GM18502 (cell line): ENCODE measurements around the gene FLYWCH1.

Experiments
- ATAC-seq: cut with Tn5 transposase; IDR thresholded peaks from one replicate; pipeline ENCODE4 v1.9.1; 2021; ENCODE audit warnings: mild to moderate bottlenecking; ENCODE audit not compliant: unreplicated experiment, poor library complexity

The FLYWCH1 gene

GRCh38 chr16:2948807-2949704 lies 37.3 kb downstream of the FLYWCH1 start:
- no peak for ATAC-seq

DNA sequence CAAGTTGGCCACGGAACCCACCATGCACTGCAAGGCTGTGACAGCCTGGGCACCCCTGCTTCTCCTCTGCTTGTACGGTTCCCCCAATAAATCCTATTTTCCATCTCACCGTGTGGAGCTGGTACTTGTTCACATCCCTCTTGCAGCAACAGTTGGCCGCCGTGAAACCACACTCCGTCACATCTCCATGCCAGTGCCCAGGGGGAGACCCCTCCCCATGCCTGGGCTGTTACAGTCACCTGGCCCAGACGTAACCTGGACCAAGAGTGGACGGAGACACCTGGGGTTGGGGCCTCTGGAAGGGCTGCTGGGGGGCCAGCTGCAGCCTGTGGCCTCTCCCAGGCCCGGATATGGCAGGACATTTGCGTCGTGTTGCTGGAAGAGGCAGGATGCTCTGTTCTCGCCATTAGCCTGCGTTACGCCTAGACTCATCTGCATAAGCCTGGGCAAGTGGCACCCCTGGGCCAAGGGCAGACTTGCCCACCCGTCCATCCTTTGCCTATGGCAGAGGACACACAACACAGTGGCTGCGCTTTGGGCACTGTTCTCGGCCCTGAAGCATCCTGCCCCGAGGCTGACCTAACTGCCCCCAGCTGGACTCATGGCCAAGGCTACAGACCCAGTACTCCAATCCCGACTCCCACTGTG lies 38.1 kb downstream of the FLYWCH1 start:
- ATAC-seq: no peak

GRCh38 chr16:2950353-2950724 lies 38.6 kb downstream of the FLYWCH1 start:
- ATAC-seq: no peak

- ATAC-seq: no peak
These were observed 39.0 kb downstream of the FLYWCH1 start for GRCh38 chr16:2950773-2951172.

- no peak for ATAC-seq
These were observed 40.9 kb downstream of the FLYWCH1 start for GRCh38 chr16:2952679-2953078.

DNA sequence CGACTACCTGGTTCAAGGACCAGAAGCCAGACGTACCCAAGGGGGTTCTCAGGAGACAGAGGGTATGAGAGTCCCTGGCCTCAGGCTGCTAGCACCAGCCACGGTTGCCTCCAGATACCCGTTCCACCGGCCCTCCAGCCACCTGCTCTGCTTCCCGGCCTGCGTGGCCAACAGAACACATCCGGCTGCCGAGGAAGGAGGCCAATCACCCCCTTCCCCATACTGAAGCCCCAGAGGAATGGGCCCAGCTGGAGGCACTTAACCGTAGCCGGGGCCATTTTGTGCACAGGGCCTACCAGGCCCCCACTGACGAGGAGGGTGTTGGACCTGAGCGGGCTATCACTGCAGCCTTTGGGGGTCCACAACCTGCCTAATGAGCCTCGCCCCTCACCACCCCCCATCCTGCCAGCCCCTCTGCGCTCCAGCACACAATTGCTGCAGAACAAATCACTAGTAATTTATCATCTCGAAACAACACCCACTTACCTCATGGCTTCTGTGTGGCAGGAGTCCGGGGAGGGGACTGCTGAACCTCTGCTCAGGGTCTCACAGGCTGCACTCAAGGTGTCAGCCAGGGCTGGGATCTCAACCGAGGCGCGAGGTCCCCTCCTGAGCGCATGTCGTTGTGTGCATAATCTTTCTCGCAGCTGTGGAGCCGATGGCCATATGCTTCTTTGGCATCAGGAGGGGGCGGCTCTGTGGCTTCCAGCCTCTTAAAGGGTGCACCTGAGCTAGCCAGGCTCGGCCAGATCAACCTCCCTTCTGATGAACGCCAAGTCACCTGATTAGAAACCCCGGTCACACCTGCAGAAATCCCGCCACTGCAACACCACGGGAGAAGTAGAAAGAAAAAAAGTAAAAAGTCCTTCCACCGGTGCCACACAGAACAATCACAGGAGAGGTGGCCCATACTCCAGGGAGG lies 42.2 kb downstream of the FLYWCH1 start:
- no peak for ATAC-seq

DNA sequence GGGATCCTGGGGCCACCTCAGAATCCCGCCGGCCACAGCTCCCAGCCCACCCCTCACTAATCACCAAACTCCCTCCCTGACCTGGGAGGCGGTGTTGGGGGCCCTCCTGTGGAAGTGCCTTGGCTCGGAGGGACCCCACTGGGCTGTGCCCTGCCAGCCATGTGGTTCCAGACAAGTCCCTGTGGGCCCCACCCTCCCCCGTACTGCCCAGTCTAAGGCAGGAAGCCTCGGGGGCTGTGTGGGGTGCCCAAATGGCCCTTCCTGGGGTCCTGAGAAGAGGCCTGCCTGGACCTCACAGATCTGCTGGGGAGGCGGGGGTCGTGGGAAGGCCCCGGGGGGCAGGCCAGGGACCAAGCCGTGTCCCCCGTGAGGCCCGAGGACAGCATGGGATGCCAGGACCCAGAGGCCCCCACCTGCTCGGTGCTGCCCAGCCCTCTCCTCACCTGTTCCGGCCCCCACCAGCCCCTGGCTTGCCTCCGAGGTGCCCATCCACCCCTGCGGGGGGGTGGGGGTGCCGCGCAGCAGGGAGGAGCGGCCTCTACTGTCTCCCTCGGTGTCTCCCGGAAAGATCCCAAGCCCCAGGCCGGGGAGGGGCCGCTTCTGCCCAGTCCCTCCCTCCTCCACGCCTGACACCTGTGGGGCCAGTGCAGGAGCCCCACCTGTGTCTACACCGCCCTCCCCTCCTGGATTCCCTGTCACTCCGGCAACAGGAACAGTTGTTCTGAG lies 43.1 kb downstream of the FLYWCH1 start:
- ATAC-seq: no peak

GRCh38 chr16:2955438-2955778 lies 43.7 kb downstream of the FLYWCH1 start:
- ATAC-seq: no peak

GRCh38 chr16:2955779-2956578 lies 44.2 kb downstream of the FLYWCH1 start:
- ATAC-seq: no peak

DNA sequence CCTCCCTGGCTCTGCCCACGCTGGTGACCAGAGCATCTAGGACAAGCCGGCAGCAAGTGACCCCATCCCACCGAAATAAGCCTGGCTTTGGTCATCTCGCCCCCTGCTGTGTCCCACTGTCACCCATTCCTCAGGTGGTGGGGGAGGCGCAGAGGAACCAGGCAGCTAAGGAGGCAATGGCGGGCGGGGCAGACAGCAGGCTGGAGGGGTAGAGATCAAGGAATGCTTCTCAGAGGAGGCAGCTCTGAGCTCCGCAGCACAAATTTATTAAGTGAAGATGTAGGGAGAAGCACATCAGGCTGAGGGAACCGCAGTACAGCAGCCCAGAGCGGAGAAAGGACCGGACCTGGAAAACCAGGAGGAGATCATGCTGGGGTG lies 44.8 kb downstream of the FLYWCH1 start:
- ATAC-seq: no peak

DNA sequence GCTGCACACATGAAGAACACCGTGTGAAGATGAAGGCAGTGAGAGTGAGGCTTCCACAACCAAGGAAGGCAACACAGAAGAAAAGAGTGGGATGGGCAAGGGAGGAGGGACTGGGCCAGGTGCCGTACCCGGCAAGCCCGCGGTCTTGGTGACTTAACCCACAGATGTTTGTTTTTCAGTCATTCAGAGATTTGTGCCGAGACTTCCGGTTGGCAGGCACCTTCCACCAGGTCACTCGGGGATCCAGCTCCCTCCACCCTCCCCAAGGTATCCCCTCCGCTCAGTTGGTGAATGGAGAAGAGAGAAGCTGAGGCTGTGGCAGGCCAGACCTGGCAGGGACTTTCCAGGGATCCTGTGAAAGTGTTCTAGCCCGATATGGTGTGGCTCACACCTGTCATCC lies 47.5 kb downstream of the FLYWCH1 start:
- ATAC-seq: no peak

DNA sequence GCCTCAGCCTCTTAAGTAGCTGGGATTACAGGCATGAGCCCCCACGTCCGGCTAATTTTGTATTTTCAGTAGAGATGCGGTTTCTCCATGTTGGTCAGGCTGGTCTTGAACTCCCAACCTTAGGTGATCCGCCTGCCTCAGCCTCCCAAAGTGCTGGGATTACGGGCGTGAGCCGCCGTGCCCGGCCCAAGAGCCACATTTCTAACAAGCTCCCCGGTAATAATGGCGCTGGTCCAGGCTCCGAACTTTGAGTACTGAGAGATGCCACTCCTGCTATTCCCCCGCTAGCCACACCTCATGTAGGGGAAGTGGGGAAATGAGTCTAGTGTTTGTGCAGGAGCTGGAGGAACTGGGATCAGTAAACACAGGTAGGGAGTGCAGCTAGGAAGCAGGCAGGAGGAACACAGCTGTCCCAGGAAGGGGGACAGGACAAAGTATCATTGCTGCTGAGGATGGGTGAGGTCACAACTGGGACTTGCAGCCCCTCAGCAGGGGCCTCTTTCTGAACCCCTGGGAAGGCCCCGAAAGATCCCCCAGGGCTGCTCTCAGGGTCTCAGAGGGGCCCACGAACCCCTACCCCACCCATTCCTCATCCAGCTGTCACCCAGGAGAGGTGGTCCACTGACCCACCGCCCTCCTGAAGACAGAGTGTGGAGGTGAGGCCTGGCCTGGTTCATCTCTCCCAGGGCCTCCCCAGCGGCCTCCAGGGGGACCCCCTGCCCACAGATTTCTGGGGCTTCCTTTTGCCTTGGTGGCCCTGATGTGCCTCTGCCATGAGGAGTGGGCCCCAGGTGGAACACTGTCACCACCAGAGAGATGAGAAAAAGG lies 48.7 kb downstream of the FLYWCH1 start:
- no peak for ATAC-seq

GRCh38 chr16:2962334-2963073 lies 50.8 kb downstream of the FLYWCH1 start:
- no peak for ATAC-seq

- no peak for ATAC-seq
These were observed 51.5 kb downstream of the FLYWCH1 start for GRCh38 chr16:2963074-2963722.

- ATAC-seq: no peak
These were observed 52.2 kb downstream of the FLYWCH1 start, which contains the start of gene KREMEN2 for GRCh38 chr16:2963723-2964474. Gene KREMEN2, plus strand, starts transcription at chr16:2964275. Its CDS starts 246 bp downstream, at chr16:2964521.

DNA sequence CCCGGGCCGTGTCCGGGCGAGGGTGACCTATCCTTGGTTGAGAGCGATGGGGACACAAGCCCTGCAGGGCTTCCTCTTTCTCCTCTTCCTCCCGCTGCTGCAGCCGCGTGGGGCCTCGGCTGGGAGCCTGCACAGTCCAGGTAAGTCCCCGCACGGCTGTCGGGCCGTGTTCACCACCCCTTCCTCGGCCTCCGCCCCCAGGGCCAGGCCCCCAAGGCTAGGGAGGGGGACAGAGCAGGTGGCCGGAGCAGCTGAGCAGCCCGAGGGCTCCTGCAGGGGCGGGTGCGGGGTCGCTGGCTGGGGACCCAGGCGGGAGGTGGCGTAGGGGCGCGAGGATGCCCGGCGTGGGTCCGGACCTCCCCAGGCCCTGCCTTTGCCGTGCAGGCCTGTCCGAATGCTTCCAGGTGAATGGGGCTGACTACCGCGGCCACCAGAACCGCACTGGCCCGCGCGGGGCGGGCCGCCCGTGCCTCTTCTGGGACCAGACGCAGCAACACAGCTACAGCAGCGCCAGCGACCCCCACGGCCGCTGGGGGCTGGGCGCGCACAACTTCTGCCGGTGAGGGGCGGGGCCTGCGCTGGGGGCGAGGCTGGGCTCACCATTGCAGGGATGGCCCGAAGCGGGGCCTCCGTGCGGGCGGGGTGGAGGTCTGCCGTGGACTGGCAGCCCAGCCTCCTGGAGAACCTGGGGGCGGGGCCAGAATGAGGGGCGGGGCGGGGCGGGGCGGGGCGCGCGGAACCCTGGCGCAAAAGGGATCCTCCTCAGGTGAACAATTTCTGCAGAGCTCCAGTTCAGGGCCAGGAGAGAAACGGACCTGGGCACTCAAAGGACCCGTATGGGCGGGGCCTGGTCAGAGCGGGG lies 53.0 kb downstream of the FLYWCH1 start:
- ATAC-seq: no peak
